Bronchus fibroblast of lung (primary cell): ENCODE measurements around the gene MCCC1. TPM values are rescaled to one million over a fixed set of nuclear protein-coding genes. Genes with fewer than 3 reads are reported as not detected.

Experiments used
- total RNA-seq: library from RNA; depleted of rRNA; stranded (reverse); fragments of >200 nt; gene quantifications from 2 replicates; pipeline ENCODE4 v1.2.3, GENCODE V29; 2015

MCCC1 gene
- 11.9 and 12.6 TPM in 2 replicates for total RNA-seq

GRCh38 chr3:183099026-183099837 lies at the start of gene MCCC1:
Gene MCCC1 (minus strand): TSS chr3:183099496. CDS start chr3:183099440, 56 bp downstream.

GRCh38 chr3:182980204-182981037 lies 118.9 kb downstream of the MCCC1 start, which contains the start of gene DCUN1D1:
Gene DCUN1D1 (minus strand): TSS chr3:182980538. CDS start chr3:182980489, 49 bp downstream.

Other genes with a start within 250 kb of the MCCC1 start
- 12.2 and 13.4 TPM in 2 replicates for gene DCUN1D1, start 119.0 kb downstream of the MCCC1 start, total RNA-seq
- gene LAMP3, start 63.2 kb upstream of the MCCC1 start, total RNA-seq: 0.30 and 0.84 TPM in 2 replicates
- 29.9 and 34.3 TPM in 2 replicates for gene B3GNT5, start 153.8 kb upstream of the MCCC1 start, total RNA-seq